Measurements from ENCODE around the gene EBF4. TPM values are rescaled to one million over a fixed set of nuclear protein-coding genes. Genes with fewer than 3 reads are reported as not detected.

EBF4 gene
- total and polyA plus RNA-seq, 10 of the 15 experiments (the other 5 are each of a cell fraction or from before 2014, with no cell fraction given) = 0.13 TPM; not detected in 9

GRCh38 chr20:2698912-2699311 is 6.3 kb downstream of the EBF4 start:
- H4K20me1 ChIP-seq (ENCODE audit: control insufficient read depth, insufficient read depth) = no peaks in the 10 kb centered on the region
- ChIA-PET POLR2A (no interaction called here), CTCF (no interaction called here), SMC1A (ENCODE audit: uncharacterized antibody, unreplicated experiment) (no interaction called here), RAD21 (ENCODE audit: unreplicated experiment) (no interaction called here)
- no peaks in the 10 kb centered on the region for H3K9me3 ChIP-seq (replicated peaks; ENCODE audit: control insufficient read depth, insufficient read depth, low read length)
- TF ChIP-seq NR2C1 (IDR thresholded peaks at IDR 0.05) (no peak), MTA3 (IDR thresholded peaks at IDR 0.05; ENCODE audit: borderline replicate concordance, low read length) (no peak), IKZF1 (conservative IDR thresholded peaks at IDR 0.05) (no peak), ZBTB11 (CRISPR knock-in tag; IDR thresholded peaks at IDR 0.05) (no peak), RAD21 (IDR thresholded peaks at IDR 0.05; ENCODE audit: insufficient read depth, low read depth, low read length) (no peak), SRF (IDR thresholded peaks at IDR 0.05; ENCODE audit: low read depth in 2 of 2, low read length in 2 of 2) (no peak), SP1 (IDR thresholded peaks at IDR 0.05; ENCODE audit: low read depth, low read length) (no peak), LARP7 (IDR thresholded peaks at IDR 0.05) (no peak), IRF5 (IDR thresholded peaks at IDR 0.05; ENCODE audit: borderline replicate concordance) (no peak), CBX3 (IDR thresholded peaks at IDR 0.05; ENCODE audit: borderline replicate concordance, low read depth) (no peak), ZNF622 (IDR thresholded peaks at IDR 0.05) (no peak), PML (IDR thresholded peaks at IDR 0.05; ENCODE audit: low read length) (no peak), CEBPB (IDR thresholded peaks at IDR 0.05; ENCODE audit: borderline replicate concordance in 1 of 2, low read depth in 2 of 2, low read length in 2 of 2) (no peak), BRCA1 (IDR thresholded peaks at IDR 0.05; ENCODE audit: low read depth, low read length) (no peak)
- TF ChIP-seq, protein P1, sequence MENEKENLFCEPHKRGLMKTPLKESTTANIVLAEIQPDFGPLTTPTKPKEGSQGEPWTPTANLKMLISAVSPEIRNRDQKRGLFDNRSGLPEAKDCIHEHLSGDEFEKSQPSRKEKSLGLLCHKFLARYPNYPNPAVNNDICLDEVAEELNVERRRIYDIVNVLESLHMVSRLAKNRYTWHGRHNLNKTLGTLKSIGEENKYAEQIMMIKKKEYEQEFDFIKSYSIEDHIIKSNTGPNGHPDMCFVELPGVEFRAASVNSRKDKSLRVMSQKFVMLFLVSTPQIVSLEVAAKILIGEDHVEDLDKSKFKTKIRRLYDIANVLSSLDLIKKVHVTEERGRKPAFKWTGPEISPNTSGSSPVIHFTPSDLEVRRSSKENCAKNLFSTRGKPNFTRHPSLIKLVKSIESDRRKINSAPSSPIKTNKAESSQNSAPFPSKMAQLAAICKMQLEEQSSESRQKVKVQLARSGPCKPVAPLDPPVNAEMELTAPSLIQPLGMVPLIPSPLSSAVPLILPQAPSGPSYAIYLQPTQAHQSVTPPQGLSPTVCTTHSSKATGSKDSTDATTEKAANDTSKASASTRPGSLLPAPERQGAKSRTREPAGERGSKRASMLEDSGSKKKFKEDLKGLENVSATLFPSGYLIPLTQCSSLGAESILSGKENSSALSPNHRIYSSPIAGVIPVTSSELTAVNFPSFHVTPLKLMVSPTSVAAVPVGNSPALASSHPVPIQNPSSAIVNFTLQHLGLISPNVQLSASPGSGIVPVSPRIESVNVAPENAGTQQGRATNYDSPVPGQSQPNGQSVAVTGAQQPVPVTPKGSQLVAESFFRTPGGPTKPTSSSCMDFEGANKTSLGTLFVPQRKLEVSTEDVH (IDR thresholded peaks at IDR 0.05; ENCODE audit: low read depth, partially characterized antibody) = no peak
- in situ Hi-C loops (cut with MboI) = no loop called here
- H3K4me3 ChIP-seq = no peak overlapping the region
- BruUV-seq (replicated peaks) = no TSS peak
- H2AFZ ChIP-seq (ENCODE audit: control insufficient read depth, low read depth, low read length) = no peak overlapping the region
- no peak overlapping the region for H3K27ac ChIP-seq (ENCODE audit: control insufficient read depth, insufficient read depth)
- intact Hi-C loops (cut with micrococcal nuclease; ENCODE audit: unreplicated experiment) = no loop called here
- ATAC-seq = no peak
- no peak for DNase-seq (ENCODE audit: low read depth, low spot score)
- H3K4me1 ChIP-seq (ENCODE audit: control insufficient read depth, insufficient read depth, low read length) = no peaks in the 10 kb centered on the region
- 28% methylated on average over 4 of the region's 4 CpGs for WGBS (ENCODE audit: insufficient coverage, insufficient replicate concordance, low lambda C conversion rate, missing lambda C conversion rate)
- H3K27me3 ChIP-seq (replicated peaks in 1 of 2; ENCODE audit: control insufficient read depth in 2 of 2, insufficient read depth in 2 of 2, low read length in 1 of 2) = peaks cover 3 to 13% of the 10 kb centered on the region in 2 experiments
- FAIRE-seq = no peak
- H3K4me2 ChIP-seq (ENCODE audit: control insufficient read depth, insufficient read depth) = no peak overlapping the region
- no peaks in the 10 kb centered on the region for H3K36me3 ChIP-seq (ENCODE audit: control insufficient read depth in 2 of 2, insufficient read depth in 2 of 2, low read length in 1 of 2)
- no peaks in the 10 kb centered on the region for H3K79me2 ChIP-seq (ENCODE audit: control insufficient read depth, insufficient read depth, low read length)
- no peak overlapping the region for H3K9ac ChIP-seq (ENCODE audit: control insufficient read depth, insufficient read depth, low read length)

All from GM12878 (cell line).